Measurements from ENCODE around the gene PPARA. TPM values are rescaled to one million over a fixed set of nuclear protein-coding genes. Genes with fewer than 3 reads are reported as not detected.
A peak's percentile ranks its signal among the peaks of the same experiment; 100 is the strongest.

Gene PPARA
- total RNA-seq, 1 donor from 2014 or later = 4.9 TPM

GRCh38 chr22:46139895-46140350, 10.4 kb upstream of the PPARA start:
- no peak for DNase-seq (ENCODE audit: low spot score in 2 of 2)
- no peak for FAIRE-seq

GRCh38 chr22:46140989-46141928, 9.1 kb upstream of the PPARA start:
- no peak for DNase-seq (ENCODE audit: low spot score in 2 of 2)
- FAIRE-seq = no peak

GRCh38 chr22:46142548-46143490, 7.5 kb upstream of the PPARA start:
- DNase-seq (ENCODE audit: low spot score in 2 of 2) (no peak), FAIRE-seq (no peak)

- DNase-seq (ENCODE audit: low spot score in 2 of 2) = no peak
- FAIRE-seq = no peak
Observed at GRCh38 chr22:46143491-46144147, 6.7 kb upstream of the PPARA start.

GRCh38 chr22:46145361-46145851, 4.9 kb upstream of the PPARA start:
- FAIRE-seq = no peak
- DNase-seq (ENCODE audit: low spot score in 2 of 2) = no peak

GRCh38 chr22:46145896-46146295, 4.4 kb upstream of the PPARA start:
- FAIRE-seq = no peak
- DNase-seq (ENCODE audit: low spot score in 2 of 2) = no peak

GRCh38 chr22:46146329-46146728, 4.0 kb upstream of the PPARA start:
- DNase-seq (ENCODE audit: low spot score in 2 of 2) = no peak

GRCh38 chr22:46147061-46147460, 3.3 kb upstream of the PPARA start:
- FAIRE-seq (no peak), DNase-seq (ENCODE audit: low spot score in 2 of 2) (no peak)

More at GRCh38 chr22:46146329-46146728, 4.0 kb upstream of the PPARA start:
- no peak for FAIRE-seq

- no peak for FAIRE-seq
- DNase-seq (ENCODE audit: low spot score in 2 of 2) = no peak
Observed at GRCh38 chr22:46147471-46148267, 2.7 kb upstream of the PPARA start.

GRCh38 chr22:46148336-46148735, 2.0 kb upstream of the PPARA start:
- DNase-seq (ENCODE audit: low spot score in 2 of 2) (no peak), FAIRE-seq (no peak)

GRCh38 chr22:46148816-46149511, 1.4 kb upstream of the PPARA start:
- no peak for FAIRE-seq
- no peak for DNase-seq (ENCODE audit: low spot score in 2 of 2)

- no peak for FAIRE-seq
- peak in 1 of 2 donors; percentile 47 for DNase-seq (ENCODE audit: low spot score in 2 of 2)
Observed at GRCh38 chr22:46149512-46150033, 753 bp upstream of the PPARA start.

- DNase-seq (ENCODE audit: low spot score in 2 of 2) = peak in 1 of 2 donors; percentile 55
- no peak for FAIRE-seq
Observed at GRCh38 chr22:46150655-46151477, 540 bp downstream of the PPARA start.

- FAIRE-seq (no peak), DNase-seq (ENCODE audit: low spot score in 2 of 2) (no peak)
Observed at GRCh38 chr22:46153930-46154329, 3.6 kb downstream of the PPARA start.

GRCh38 chr22:46156031-46156430, 5.7 kb downstream of the PPARA start:
- DNase-seq (ENCODE audit: low spot score in 2 of 2) = no peak
- no peak for FAIRE-seq

- FAIRE-seq = no peak
Observed at GRCh38 chr22:46158283-46158682, 8.0 kb downstream of the PPARA start.

GRCh38 chr22:46159212-46159611, 8.9 kb downstream of the PPARA start:
- DNase-seq (ENCODE audit: low spot score in 2 of 2) = no peak

More at GRCh38 chr22:46158283-46158682, 8.0 kb downstream of the PPARA start:
- DNase-seq (ENCODE audit: low spot score in 2 of 2) = no peak

GRCh38 chr22:46159777-46160176, 9.5 kb downstream of the PPARA start:
- FAIRE-seq = no peak
- DNase-seq (ENCODE audit: low spot score in 2 of 2) = no peak

More at GRCh38 chr22:46159212-46159611, 8.9 kb downstream of the PPARA start:
- no peak for FAIRE-seq

Measured in frontal cortex (tissue), 4 donors.